NCI-H1417 (cell line): Measurements from ENCODE around the gene TLR7.

Experiments
- DNase-seq, 3 experiments: peaks; one replicate each; lab custom pipeline; 2025; lab: John Stamatoyannopoulos, UW

TLR7 gene

GRCh38 chrX:12866451-12867377, at the start of gene TLR7:
Gene TLR7, plus strand, starts transcription at chrX:12867072. Its CDS starts 507 bp downstream, at chrX:12867579.
- no peak for DNase-seq

- no peak for DNase-seq
Observed at GRCh38 chrX:12817528-12817927, 49.3 kb upstream of the TLR7 start.

- DNase-seq, result no peak
Observed at GRCh38 chrX:12819222-12819621, 47.6 kb upstream of the TLR7 start.

GRCh38 chrX:12820737-12821136, 46.1 kb upstream of the TLR7 start:
- DNase-seq, result no peak

- DNase-seq, result no peak
Observed at GRCh38 chrX:12824944-12825343, 41.9 kb upstream of the TLR7 start.

- DNase-seq, result no peak
Observed at GRCh38 chrX:12825801-12826200, 41.1 kb upstream of the TLR7 start.

GRCh38 chrX:12843061-12843667, 23.7 kb upstream of the TLR7 start:
- no peak for DNase-seq

GRCh38 chrX:12843668-12844279, 23.1 kb upstream of the TLR7 start:
- no peak for DNase-seq

GRCh38 chrX:12844319-12844718, 22.6 kb upstream of the TLR7 start:
- no peak for DNase-seq

GRCh38 chrX:12865359-12865758, 1.5 kb upstream of the TLR7 start:
- no peak for DNase-seq

GRCh38 chrX:12867685-12868084, 813 bp downstream of the TLR7 start:
- DNase-seq, result no peak

- no peak for DNase-seq
Observed at GRCh38 chrX:12868747-12869146, 1.9 kb downstream of the TLR7 start.

GRCh38 chrX:12871257-12871656, 4.4 kb downstream of the TLR7 start:
- no peak for DNase-seq

- DNase-seq, result no peak
Observed at GRCh38 chrX:12872741-12873140, 5.9 kb downstream of the TLR7 start.

GRCh38 chrX:12874581-12874980, 7.7 kb downstream of the TLR7 start:
- no peak for DNase-seq

- no peak for DNase-seq
Observed at GRCh38 chrX:12877386-12877785, 10.5 kb downstream of the TLR7 start.

GRCh38 chrX:12878536-12878935, 11.7 kb downstream of the TLR7 start:
- DNase-seq, result no peak

GRCh38 chrX:12881914-12882313, 15.0 kb downstream of the TLR7 start:
- no peak for DNase-seq

GRCh38 chrX:12885508-12885907, 18.6 kb downstream of the TLR7 start:
- DNase-seq, result no peak

GRCh38 chrX:12886545-12886944, 19.7 kb downstream of the TLR7 start:
- no peak for DNase-seq

GRCh38 chrX:12887141-12887540, 20.3 kb downstream of the TLR7 start:
- no peak for DNase-seq

GRCh38 chrX:12887767-12888166, 20.9 kb downstream of the TLR7 start:
- DNase-seq, result no peak

GRCh38 chrX:12890467-12890866, 23.6 kb downstream of the TLR7 start:
- no peak for DNase-seq
